T-helper 2 cell treated with Interferon-gamma antibody and Interleukin-4, amounts not matched to agents 5 μg/mL and 100 μg/mL, for 36 hours (primary cell): Measurements from ENCODE around the gene TM9SF1.

ENCODE experiments used
- DNase-seq: peaks from one replicate; pipeline ENCODE4 v3.0.0; 2021; ENCODE audit warnings: low spot score
- H3K27ac Mint-ChIP-seq: one replicate; pipeline ENCODE4 v1.8.0; 2021; ENCODE audit warnings: mild to moderate bottlenecking, mixed read lengths
- H3K27me3 Mint-ChIP-seq: one replicate; pipeline ENCODE4 v1.8.0; 2021; ENCODE audit warnings: low read depth, mixed read lengths
- H3K36me3 Mint-ChIP-seq: one replicate; pipeline ENCODE4 v1.8.0; 2021; ENCODE audit warnings: low read depth, mixed read lengths
- H3K4me1 Mint-ChIP-seq: one replicate; pipeline ENCODE4 v1.8.0; 2021; ENCODE audit warnings: low read depth, mixed read lengths
- H3K4me3 Mint-ChIP-seq: one replicate; pipeline ENCODE4 v1.8.0; 2022; ENCODE audit warnings: mild to moderate bottlenecking, moderate library complexity, mixed read lengths
- H3K9me3 Mint-ChIP-seq: one replicate; pipeline ENCODE4 v1.8.0; 2021; ENCODE audit warnings: mixed read lengths

The TM9SF1 gene

DNA sequence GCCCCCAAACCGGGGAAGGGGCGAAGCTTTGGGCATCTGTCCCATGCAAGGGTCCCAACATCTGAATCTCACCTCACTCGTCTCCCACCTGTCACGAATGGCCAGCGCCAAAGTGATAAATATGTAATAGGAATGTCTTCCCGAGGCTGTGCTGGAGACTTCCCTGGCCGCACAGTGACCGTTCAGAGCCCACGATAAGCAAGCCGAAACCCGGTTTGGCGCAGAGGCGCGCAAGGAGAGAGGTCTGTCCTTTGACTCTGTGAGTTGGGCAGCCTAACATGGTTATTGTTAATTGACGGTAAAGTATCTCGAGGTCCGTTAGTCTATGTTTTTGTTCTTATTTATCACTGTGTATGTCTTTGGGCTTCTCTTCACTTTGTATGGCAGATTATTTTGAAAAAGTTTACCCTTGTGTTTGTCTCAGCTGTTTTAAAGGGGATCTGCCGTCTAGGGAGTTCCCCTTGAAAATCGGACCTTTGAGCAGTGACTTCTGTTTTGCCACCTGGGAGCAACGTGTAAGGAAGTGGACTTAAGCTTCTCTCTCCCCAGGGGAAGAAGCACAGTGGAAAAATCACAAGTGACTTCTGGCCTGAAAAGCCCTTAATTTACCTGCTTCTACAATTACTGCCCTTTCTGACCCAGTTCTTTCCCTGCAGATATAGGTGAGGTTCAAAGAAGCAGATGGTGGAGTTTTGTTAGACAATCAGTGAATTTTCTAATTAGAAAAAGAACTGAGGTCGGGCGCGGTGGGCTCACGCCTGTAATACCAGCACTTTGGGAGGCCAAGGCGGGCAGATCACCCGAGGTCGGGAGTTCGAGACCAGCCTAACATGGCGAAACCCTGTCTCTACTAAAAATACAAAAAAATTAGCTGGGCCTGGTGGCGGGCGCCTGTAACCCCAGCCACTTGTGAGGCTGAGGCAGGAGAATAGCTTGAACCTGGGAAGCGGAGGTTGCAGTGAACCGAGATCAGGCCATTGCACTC is 1.1 kb upstream of the TM9SF1 start:
- H3K27ac Mint-ChIP-seq: peak overlapping the region; percentile 98
- H3K9me3 Mint-ChIP-seq: peaks cover 2% of the 10 kb centered on the region
- H3K4me3 Mint-ChIP-seq: peak overlapping the region; percentile 98
- DNase-seq: no peak
- peaks cover 42% of the 10 kb centered on the region for H3K4me1 Mint-ChIP-seq
- H3K27me3 Mint-ChIP-seq: no peaks in the 10 kb centered on the region
- H3K36me3 Mint-ChIP-seq: peaks cover 50% of the 10 kb centered on the region

DNA sequence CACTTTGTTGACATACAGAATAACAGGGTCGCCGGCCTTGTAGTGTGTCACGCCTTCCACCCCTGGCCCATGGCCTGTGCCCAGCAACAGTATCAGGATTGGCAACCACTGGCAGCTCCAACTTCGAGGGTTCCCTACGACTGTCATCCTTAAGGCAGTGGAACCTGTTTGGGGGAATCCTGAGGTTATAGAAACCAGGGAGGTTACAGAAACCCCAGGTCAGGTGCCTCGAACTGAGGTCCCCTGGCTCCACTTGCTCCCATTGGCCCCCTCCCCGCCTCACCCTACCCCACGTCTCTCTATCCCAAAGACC is 412 bp downstream of the TM9SF1 start:
- Mint-ChIP-seq H3K4me3 (peak overlapping the region; percentile 98), H3K27me3 (no peaks in the 10 kb centered on the region), H3K36me3 (peaks cover 51% of the 10 kb centered on the region), H3K4me1 (peaks cover 48% of the 10 kb centered on the region), H3K9me3 (no peaks in the 10 kb centered on the region), H3K27ac (peak overlapping the region; percentile 98)
- DNase-seq: no peak

DNA sequence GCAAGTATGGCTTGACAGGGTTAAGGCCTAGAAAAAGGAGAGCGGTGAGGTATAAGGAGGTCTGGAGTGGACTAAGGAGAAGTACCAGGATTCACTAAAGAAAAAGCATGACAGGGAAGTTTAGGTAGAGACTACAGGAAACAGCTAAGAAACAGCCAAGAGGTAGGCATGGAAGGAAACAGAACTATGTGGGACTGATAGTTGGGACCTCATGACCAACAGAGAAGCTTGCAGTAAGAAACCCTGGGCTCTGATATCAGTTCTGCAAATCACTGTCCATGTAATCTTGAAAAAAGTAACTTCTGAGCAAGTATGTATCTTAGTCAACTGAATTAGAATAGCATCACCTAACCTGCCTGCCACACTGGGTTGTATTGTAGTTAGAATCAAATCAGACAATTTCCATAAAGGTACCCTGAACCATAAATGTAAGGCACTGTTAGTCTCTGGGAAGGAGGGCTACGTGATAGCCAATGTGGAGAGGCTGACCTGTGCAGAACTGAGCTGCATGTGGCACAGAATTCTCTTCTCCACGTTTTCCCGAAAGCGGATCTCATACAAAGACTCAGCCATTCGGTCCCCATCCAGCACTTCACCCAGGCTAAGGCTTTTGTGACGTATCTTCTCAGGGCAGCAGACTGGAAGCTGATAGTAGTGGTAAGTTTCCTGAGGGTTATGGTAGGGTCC is 912 bp downstream of the TM9SF1 start:
- Mint-ChIP-seq H3K27me3 (no peaks in the 10 kb centered on the region), H3K4me3 (peak overlapping the region; percentile 98), H3K4me1 (peaks cover 50% of the 10 kb centered on the region), H3K9me3 (no peaks in the 10 kb centered on the region), H3K36me3 (peaks cover 49% of the 10 kb centered on the region), H3K27ac (peak overlapping the region; percentile 98)
- no peak for DNase-seq

DNA sequence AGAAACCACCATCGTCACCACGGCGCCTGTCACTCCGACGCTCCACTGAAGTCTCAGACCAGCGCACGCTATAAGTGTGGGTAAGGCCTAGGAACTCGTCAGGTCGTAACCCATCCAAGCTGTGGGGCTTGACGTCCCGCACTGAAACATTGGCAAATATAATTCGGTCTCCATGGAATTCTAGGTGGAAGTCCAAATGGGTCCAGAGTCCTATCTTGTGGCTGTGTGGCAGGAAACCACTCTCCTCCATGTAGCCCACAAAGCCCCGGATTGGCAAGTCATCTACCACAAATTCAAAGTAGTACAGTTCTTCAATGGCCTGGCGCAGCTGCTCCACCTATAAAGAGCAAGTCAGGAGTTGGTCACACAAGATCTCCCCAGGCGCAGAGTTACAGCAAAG is 2.3 kb downstream of the TM9SF1 start:
- Mint-ChIP-seq H3K4me1 (peaks cover 46% of the 10 kb centered on the region), H3K27ac (no peak overlapping the region), H3K27me3 (no peaks in the 10 kb centered on the region), H3K36me3 (peaks cover 40% of the 10 kb centered on the region), H3K9me3 (no peaks in the 10 kb centered on the region), H3K4me3 (peak overlapping the region; percentile 9)
- no peak for DNase-seq

DNA sequence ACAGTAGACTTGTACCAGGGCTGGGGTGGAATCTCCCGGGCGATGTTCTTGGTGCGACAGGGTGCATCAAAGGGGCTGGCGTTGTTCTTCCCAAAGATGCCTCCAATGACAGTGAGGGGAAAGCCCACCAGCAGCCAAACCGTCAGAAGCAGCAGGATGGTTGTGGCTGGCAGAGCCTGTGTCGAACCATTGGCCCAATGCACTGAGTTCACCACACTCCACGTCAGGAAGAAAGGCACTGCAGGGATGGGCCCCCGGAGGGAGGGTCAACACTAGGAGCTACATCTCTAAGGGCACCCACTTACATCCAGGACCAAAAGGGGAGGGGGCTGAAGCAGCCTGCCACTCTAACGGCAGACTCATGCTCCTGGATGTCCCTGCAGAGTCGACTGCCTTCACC is 4.8 kb downstream of the TM9SF1 start:
- H3K36me3 Mint-ChIP-seq: peaks cover 42% of the 10 kb centered on the region

DNA sequence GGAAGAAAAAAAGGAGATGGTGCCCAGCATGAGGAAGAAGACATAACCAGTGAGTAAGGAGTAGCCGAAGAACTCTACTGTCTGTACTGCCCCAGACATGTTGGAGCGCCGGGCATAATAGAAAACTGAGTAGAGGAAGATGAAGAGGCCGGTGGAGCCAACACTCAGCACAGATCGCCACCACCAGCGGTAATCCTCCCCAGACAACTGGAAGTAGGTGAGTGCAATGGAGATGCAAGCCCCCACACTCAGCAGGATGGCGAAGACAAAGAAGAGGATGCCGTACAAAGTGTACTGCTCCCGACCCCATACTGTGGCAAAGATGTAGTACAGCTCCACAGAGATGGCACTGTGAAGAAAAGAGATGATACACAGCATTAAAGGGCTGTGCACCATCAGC is 5.8 kb downstream of the TM9SF1 start:
- DNase-seq: no peak
- Mint-ChIP-seq H3K4me1 (peaks cover 39% of the 10 kb centered on the region), H3K27me3 (no peaks in the 10 kb centered on the region), H3K9me3 (no peaks in the 10 kb centered on the region), H3K4me3 (no peak overlapping the region), H3K36me3 (peaks cover 44% of the 10 kb centered on the region), H3K27ac (peak overlapping the region; percentile 68)

More for the DNA sequence above, 4.8 kb downstream of the TM9SF1 start:
- Mint-ChIP-seq H3K4me3 (no peak overlapping the region), H3K4me1 (peaks cover 46% of the 10 kb centered on the region), H3K27me3 (no peaks in the 10 kb centered on the region), H3K9me3 (no peaks in the 10 kb centered on the region), H3K27ac (no peak overlapping the region)
- no peak for DNase-seq

DNA sequence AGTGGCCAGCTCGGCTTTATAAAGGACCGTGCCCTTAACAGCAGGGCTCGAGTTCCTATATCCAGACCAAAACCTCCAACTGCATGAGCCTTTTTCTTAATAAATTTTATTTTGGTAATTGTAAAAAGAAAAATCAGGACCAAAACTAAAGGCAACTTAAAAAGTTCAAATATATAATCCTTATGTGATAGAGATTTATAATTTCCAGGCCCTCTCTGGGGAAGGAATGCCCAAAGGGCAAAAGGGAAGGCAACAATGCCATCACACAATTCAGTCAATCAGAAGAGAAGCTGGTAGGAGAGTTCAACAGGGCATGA is 6.2 kb downstream of the TM9SF1 start:
- DNase-seq: no peak
- Mint-ChIP-seq H3K4me3 (peak overlapping the region; percentile 88), H3K4me1 (peaks cover 35% of the 10 kb centered on the region), H3K36me3 (peaks cover 39% of the 10 kb centered on the region), H3K27me3 (no peaks in the 10 kb centered on the region), H3K27ac (peak overlapping the region; percentile 68), H3K9me3 (no peaks in the 10 kb centered on the region)

DNA sequence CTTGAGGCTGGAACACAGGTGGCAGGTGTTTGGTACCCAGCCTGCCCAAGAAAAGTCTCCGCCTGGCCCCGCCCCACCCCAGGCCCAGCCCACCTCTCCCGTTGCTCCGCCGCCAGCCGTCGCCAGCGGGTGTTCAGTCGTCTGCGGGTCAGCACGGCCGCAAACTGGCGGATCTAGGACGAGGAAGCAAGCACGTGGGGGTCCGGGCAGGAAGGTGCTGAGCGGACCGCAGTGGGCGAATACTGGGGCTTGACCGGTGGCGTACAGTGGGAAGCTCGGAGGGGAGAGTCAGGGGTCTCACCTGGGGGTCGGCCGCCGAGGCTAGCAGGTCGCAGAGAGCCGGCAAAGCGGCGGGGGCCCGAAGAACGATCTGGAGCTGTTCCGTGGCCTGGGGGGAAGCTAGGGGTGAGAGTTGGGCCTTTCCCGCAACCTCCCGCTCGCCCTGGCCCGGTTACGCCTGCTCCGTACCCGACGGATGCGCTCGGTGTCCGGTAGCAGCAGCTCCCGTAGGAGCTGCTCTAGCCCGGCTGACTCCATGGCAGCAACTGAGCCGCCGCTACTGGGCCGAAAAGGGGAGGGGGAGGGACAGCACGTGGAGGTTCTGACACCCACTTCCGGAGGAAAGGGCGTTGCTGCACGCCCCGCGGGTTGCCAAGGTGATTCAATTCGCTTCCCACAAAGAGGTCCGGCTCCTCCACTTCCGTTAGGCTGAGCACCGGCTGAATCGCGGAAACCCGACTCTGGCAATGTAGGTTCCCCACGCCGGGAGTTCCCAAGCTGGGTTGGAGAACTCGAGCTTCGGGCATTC is 6.8 kb downstream of the TM9SF1 start, which contains the start of gene IPO4:
IPO4 (minus strand) TSS at position 566 of the 808 bp plus-strand sequence; CDS start at position 537, 29 bp downstream.
- peak within 1 kb of the TSS; percentile 68 for H3K27ac Mint-ChIP-seq
- H3K36me3 Mint-ChIP-seq: peaks cover 39% of the 10 kb centered on the region
- peak within 1 kb of the TSS; percentile 88 for H3K4me3 Mint-ChIP-seq

DNA sequence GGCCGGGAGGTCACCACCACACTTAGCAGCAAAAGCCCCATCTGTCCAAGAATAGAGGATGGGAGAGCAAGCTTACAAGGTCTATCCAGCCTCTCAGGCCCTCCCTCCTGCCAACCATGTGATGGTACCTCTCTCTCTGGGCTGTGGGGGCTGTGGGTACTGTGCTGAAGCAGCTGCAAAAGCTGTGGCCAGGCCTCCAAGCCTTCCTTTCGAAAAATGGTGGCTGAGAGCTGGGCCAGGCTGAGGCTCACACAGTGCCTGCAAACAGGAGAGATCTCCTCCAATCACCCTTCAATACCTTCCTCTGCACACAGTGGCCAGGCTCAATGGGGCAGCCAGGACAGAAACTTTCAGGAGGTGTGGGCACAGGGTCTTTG is 7.7 kb downstream of the TM9SF1 start:
- Mint-ChIP-seq H3K27me3 (no peaks in the 10 kb centered on the region), H3K4me1 (peaks cover 27% of the 10 kb centered on the region), H3K36me3 (peaks cover 37% of the 10 kb centered on the region), H3K9me3 (no peaks in the 10 kb centered on the region), H3K4me3 (peak overlapping the region; percentile 88), H3K27ac (peak overlapping the region; percentile 68)
- DNase-seq: no peak

More for the DNA sequence above, 6.8 kb downstream of the TM9SF1 start, which contains the start of gene IPO4:
- Mint-ChIP-seq H3K4me1 (peaks cover 33% of the 10 kb centered on the region), H3K27me3 (no peaks in the 10 kb centered on the region), H3K9me3 (no peaks in the 10 kb centered on the region)
- DNase-seq: peak; percentile 92

DNA sequence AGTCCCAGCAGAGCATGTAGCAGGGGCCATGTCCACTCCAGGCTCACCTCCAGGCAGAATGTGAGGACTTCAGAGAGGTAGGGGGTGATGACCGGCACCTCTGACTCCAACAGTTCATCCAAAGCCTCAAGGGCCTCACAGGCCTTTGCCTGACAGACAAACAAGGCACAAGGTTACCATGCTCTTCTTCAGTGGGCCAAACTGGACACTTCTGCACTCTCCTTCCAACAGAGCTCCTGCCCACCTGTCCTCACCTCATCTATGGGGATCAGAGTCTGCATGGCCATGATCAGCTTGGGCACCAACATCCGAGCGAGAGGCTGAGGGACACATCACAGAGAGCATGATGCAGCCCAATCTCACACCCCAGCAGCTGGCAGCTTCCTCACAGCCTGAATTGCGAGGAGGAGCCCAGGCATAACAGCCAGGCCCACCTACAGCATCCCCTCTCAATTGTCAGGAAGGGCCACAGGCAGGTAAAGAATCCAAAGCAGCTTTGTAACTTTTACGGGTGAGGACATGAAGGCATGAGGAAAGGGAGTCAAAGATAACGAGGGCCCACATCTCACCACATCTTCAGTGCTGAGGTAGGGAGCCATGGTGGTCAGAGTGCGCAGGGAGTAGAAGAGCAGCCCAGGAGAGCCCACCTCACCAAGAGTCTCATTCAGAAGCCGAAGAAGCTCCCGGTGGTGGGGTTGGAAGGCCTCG is 8.3 kb downstream of the TM9SF1 start:
- peak overlapping the region; percentile 58 for H3K27ac Mint-ChIP-seq
- peaks cover 36% of the 10 kb centered on the region for H3K36me3 Mint-ChIP-seq
- no peaks in the 10 kb centered on the region for H3K27me3 Mint-ChIP-seq
- DNase-seq: no peak
- no peaks in the 10 kb centered on the region for H3K9me3 Mint-ChIP-seq
- peak overlapping the region; percentile 88 for H3K4me3 Mint-ChIP-seq
- H3K4me1 Mint-ChIP-seq: peaks cover 22% of the 10 kb centered on the region

DNA sequence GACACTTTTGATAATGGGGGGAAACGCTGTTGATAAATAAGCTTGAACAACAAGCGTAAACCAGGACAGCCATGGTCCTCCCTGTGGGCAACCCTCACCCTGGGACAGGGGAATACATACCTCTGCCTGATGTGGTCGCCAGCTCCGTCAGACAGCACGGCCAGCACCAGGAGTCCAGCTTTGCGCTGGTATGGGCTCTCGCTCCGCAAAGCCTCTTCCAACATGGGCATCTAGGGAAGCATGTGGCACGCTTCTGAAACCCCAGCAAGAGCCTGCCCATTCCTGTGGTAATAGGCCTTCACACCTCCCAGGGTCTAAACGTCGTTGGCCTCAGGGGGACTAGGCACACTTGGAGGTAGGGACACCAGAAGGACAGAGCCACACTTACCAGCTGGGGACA is 9.5 kb downstream of the TM9SF1 start:
- DNase-seq: no peak
- H3K36me3 Mint-ChIP-seq: peaks cover 37% of the 10 kb centered on the region
- H3K4me1 Mint-ChIP-seq: peaks cover 18% of the 10 kb centered on the region
- H3K4me3 Mint-ChIP-seq: no peak overlapping the region
- H3K9me3 Mint-ChIP-seq: no peaks in the 10 kb centered on the region
- H3K27ac Mint-ChIP-seq: no peak overlapping the region
- no peaks in the 10 kb centered on the region for H3K27me3 Mint-ChIP-seq

DNA sequence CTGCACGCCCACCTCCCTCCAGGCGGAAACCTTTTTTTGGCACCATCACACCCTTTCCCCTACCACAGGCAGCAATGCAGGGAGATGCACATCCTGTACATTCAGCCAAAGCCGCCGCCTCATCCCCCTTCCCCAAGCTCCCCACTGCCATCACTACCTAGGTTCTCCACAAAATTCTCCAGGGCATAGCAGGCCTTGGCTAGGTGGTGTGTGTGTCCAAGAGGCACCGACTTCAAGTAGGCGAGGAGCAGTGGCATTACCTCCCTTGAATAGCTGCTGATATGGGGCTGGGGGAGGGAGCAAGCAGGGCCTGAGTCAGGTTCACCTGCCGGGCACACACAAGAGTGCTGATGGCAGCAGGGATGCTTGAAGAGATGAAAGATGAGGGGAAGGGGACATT is 10.2 kb downstream of the TM9SF1 start:
- H3K4me3 Mint-ChIP-seq: no peak overlapping the region
- H3K4me1 Mint-ChIP-seq: peaks cover 17% of the 10 kb centered on the region
- no peak for DNase-seq
- H3K9me3 Mint-ChIP-seq: no peaks in the 10 kb centered on the region
- peaks cover 37% of the 10 kb centered on the region for H3K36me3 Mint-ChIP-seq
- no peaks in the 10 kb centered on the region for H3K27me3 Mint-ChIP-seq
- H3K27ac Mint-ChIP-seq: no peak overlapping the region
